SKM-1 (cell line): ENCODE results near the gene SFT2D2.

Experiments used
- DNase-seq: peaks from one replicate; lab custom pipeline; 2025; ENCODE audit not compliant: unreplicated experiment; lab: John Stamatoyannopoulos, UW

Gene SFT2D2

DNA sequence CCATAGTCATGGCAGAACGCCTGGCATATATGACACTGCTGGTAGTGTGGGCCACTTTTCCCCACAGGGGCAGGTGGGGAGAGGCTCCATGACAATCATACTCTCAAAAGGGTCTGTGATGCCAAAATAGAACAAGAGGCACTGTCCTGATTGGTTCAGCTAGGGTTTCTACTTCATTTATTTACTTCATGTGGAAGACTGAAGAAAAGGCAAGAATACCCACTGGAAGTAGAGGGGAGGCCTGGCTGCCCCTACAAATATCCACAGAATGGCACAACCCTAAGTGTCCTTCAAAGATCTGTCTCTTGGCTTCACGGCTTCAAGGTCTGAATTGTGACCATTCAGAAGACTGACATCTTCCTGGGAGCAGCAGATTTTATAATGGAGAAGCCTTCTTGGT is 4.5 kb upstream of the SFT2D2 start:
- DNase-seq = no peak

DNA sequence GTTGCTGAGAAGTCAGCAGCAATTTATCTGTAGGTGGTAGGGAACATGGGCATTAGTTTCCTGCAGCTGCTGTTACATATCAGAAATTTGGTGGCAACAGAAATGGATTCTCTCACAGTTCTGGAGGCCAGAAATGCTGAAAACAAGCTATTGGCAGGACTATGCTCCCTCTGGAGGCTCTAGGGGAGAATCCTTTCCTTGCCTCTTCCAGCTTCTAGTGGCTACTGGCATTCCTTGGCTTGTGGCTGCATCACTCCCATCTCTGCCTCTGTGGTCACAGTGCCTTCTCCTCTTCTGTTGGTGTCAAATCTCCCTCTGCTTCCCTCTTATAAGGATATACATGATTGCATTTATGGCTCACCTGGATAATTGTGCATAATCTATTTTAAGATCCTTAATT is 2.5 kb upstream of the SFT2D2 start:
- no peak for DNase-seq

DNA sequence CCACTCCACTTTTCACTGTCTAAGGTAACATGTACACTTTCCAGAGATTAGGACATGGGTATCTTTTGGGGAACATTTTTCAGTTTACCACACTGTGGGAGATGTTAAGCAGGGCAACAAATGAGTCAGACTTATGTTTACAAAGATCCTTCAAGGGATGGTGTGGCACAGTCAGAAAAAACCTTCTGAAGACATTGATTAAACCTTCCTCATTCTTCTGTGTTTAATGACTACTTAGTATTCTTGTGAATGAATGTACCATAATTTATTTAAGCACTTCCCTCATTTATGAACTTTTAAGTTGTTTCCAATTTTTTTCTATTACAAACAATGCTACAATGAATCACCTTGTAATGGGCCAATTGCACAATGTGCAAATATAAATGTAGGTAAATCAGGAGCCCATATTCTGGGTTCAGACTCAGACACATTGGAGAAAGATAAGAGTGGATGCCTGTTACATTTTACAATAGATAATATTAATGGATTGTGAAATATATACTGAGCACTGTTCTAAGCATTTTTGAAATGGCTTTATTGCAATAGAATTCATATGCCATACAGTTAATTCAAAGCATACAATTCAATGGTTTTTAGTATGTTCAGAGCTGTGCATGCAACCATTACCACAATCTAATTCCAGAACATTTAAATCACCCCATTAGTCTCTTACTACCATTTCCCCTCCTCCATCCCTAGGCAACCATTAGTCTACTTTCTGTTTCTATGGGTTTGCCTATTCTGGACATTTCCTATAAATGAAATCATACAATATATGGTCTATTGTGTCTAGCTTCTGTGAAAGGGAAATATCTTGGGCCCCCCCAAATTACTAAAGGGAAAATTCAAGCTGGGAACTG is 1.9 kb upstream of the SFT2D2 start:
- DNase-seq = no peak

DNA sequence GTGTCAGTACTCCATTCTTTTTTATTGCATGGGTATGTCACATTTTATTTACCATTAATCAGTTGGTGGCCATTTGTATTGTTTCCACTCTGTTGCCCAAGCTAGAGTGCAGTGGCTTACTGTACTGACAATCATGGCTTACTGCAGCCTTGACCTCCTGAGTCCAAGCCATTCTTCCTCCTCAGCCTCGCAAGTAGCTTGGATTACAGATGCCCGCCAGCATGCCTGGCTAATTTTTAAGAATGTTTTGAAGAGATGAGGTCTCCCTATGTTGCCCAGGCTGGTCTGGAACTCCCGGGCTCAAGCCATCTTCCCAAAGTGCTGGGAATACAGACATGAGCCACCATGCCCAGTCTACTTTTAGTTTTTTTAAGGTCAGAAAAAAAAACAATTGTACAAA is 813 bp upstream of the SFT2D2 start:
- DNase-seq = no peak

DNA sequence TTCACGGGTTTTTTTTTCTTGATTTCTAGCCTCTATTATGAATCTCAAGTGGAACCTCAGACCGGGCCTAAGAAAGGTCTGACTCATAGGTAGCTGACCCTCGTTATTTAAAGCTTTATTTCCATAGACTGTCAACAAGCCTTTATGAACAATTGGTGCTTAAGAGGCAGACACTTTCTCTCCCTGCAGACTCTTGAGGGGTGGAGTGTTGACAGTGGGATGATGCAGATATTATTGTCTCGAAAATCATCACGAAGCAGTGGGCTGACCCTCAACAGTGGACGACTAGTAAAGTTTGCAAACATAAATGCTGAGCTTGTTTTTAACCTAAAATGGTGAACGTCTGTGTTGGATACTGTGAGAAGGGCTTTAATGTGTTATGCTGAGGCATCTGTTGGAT is 1.8 kb downstream of the SFT2D2 start:
- no peak for DNase-seq

DNA sequence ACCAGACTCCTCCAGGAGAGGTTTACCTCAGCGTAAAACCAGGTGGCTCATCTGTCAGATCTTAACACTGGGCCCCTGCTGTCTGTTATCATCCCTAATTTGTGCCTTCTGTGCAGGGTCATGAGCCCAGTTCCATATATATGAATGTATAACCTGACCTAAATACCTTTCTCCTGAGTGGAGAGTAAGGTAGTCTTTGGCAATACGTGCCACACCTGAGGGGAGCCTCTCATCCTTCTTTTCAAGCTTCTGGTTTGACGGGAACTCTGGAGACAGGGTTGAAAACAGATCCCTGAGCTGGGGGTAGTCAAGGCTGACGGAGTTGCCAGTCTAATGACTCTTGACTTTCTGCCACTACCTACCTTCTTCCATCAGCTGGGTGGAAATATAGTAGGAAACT is 4.1 kb downstream of the SFT2D2 start:
- DNase-seq = no peak

DNA sequence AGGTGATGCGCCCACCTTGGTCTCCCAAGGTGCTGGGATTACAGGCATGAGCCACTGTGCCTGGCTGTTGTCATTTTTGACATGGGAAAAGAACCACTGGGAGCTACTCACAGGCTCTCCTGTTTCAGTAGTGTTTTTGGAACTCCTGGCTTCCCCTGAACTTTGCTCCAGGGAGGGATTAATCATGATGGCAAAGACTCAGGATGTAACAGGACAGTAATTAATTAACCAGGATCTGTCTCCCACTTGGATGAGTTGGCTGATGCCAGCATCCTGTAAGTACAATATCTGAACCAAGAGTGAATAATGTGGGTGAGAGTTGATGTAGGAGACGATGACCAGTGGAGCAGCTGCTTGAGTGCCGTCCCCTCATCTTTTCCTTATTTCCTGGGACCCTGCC is 4.9 kb downstream of the SFT2D2 start:
- no peak for DNase-seq

DNA sequence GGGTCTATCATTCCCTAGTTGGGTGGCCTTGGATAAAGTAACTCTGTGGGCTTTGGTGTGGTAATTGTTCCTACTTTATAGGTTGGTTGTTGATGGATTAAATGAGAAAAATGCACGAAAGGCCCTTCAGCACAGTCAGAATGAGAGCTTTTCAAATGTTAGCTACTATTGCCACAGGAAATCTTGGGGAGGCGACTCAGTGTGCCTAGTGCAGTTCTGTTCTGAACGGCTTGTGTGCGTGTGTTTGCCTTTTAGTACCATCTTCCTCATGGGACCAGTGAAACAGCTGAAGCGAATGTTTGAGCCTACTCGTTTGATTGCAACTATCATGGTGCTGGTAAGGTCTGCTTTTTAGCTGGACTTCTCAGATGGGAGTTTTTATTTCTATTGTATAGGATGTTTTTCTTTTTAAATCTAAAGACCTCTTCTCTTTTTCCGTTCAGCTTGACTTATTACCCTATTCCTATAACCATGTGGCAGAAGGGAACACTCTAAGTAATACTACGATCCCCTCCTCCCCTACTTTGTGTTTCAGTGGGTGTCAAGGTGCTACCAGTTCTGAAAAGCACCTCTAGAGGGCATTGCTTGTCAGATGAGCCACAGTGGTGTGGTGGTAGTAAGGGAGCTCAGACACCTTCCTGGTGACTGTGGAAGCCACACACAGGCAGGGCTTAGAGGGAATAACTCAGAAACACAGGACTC is 9.2 kb downstream of the SFT2D2 start:
- DNase-seq = peak; percentile 84

DNA sequence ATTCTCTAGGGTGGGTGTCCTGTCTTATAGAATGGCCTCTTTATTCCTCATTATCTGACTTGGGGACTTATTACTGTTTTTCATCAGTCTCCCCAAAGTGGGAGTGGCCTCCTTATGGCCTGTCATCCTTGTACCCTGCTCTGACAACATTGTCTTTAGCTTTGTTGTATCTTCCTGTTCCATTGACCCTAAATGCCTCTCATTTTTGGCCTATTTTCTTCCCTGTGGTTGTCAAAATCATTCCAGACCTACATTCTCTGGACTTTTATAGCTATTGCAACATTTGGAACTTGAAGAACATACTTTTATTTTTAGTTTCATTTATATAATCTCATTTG is 9.7 kb downstream of the SFT2D2 start:
- DNase-seq = no peak

DNA sequence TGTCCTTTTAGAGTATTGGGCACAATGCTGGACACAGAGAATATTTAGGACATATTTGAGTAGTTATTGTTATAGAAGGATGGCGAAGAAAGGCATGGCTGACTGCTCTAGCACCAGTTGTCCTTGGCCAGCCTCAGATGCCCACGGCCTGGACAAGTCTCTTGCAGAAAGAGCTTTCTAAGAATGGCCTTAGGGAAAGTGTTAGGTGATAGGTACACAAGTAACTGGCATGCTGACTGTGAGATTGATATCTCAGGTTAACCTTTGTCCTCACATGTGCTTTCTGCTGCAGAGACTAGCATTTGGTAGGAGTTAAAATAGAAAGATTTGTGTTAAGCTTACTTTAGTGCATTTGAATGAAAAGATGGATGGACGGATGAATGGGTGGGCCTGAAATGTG is 10.1 kb downstream of the SFT2D2 start:
- no peak for DNase-seq

DNA sequence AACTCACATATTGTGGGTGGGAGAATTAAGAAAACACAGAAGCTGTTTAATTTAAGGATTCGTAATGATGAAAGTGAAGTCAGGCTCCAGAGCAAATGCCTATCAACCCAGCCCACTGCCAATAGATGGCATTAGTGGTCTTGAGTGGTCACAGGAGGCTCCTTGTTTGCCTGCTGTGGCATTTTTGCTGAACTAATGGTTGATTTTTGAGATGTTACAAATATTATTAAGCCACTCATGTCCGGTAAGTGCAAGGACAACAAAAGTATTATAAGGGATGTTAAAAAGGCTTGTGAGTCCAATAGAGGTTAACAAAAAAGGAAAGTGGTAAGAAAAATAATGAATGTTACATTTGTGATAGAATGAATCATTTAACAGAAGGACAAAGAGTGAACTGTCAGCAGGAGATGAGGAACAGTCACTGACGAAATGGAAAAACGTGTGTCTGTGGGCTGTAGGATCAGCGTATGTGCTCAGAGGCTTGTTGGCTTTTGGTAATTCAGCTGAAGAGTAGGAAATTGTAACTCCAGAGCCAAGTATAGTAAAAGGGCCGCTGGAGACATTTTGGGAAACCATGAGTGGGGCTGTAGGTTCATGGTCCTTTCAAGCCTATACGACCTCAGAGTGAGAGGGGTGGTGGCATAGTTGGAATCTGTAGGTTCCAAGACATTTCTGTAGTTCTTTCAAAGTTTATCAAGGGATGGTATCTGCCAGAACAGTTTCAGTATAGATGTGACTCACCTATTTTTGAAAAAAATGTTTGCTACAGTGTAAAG is 11.2 kb downstream of the SFT2D2 start:
- DNase-seq = no peak

DNA sequence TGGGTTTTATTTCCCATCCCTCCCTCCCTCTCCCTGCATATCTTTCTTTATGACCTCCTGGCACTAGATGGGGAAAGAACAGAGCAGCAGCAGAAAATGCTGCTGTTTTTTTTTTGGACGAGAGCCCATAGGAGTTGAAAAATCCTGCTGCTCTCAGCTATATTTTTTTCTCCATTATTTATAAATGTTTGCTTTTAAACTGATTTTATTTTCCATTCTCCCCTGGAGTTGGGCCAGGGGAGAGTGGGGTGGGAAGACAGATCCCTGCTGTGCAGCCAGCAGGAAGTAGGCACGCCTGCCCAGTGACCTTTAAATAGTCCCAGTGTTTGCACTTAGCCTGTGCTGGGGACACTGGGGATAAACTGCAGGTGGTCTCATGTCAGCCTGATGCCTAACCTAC is 17.4 kb downstream of the SFT2D2 start:
- DNase-seq = no peak

DNA sequence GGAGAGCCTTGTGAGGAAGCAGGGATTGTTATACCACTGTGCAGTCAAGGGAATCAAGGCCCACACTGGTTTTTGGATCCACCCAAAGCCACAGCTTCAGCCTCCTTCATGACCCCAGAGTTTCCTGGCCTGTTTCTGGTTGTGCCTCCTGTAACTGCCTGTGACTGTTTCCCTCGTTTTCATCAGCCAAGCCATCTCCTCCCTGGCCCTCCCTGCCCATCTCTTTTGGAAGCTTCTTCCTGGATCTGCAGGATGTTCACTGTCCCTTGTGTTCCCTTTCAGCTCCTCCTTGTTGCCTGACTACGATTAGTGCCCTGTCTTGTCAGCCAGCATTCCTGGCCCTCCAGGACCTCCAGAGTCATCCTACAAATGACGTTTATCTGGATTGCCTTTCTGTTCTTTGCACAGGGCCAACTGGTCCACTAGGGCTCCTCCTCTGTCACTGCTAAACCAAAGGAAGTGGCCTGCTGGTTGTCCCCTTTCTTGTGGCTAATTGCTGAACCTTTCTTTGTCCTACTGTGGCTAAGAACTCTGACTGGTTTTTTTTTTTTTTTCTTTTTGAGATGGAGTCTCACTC is 17.9 kb downstream of the SFT2D2 start:
- DNase-seq = no peak

DNA sequence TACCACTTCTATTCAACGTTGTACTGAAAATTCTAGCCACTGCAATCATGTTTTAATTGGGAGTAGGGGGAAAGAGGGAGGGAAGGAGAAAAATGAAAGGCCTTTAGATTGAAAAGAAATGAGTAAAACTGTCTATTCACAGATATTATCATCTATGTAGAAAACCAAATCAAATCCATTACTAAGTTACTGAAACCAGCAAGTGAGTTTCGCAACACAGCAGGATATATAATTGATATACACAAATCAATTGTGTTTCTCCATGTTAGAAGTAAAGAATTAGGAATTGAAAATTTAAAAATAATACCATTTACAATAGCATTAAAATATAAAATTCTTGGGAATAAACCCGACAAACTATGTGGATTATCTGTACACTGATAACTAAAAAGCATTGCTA is 19.2 kb downstream of the SFT2D2 start:
- no peak for DNase-seq

DNA sequence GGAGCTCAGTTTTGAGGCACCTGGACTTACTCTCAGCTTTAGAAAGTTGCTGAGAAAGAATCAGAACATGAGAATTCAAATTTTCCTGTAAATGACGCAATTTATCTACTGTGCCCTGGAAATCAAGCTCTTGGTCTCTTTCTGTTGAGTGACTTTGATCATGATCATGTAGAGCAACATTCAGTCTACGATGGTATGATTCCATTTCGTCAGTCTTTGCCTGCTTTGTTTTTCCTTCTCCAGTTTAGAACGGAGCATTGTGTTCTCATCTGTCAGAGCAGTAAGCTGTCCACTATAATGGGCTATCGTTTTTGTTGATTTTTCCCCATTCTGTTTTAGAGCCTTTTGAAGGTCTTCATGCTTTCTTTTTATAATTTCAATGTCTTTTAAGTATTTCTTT is 20.7 kb downstream of the SFT2D2 start:
- DNase-seq = no peak

DNA sequence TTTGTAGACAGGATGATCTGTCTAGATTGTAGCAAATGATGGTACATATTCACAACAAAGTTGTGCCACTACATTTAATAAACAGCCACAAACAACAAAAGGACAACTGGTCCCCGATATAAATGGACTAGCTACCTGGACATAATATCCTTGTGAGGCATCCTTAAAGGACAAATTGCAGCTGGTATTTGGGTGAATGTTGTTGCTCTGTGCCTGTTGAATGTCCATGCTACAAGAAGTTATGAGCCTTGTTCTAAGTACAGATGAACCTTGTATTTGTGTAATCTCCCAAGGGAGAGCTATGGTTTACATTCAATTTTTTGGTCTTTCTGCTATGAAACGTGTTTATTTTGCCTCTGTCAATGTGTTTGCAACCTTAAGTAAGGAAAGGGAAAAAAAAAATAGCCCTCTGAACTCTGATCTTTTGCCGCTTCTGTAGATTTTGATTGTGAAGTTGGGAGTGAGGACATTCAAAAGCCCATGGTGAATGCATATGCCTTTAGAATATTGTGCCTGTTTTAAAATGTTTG is 26.5 kb downstream of the SFT2D2 start:
- DNase-seq = no peak

DNA sequence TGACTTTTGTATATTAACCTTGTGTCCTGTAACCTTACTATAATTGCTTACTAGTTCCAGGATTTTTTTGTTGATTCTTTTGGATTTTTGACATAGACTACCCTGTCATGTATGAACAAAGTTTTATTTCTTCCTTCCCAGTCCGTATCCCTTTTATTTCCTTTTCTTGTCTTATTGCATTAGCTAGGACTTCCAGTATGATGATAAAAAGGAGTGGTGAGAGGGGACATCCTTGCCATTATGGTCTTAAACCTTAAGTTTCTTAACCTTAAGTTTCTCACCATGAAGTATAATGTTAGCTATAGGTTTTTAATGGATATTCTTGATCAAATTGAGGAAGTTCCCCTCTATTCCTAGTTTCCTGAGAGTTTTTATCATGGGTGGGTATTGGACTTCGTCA is 30.4 kb downstream of the SFT2D2 start:
- DNase-seq = no peak

DNA sequence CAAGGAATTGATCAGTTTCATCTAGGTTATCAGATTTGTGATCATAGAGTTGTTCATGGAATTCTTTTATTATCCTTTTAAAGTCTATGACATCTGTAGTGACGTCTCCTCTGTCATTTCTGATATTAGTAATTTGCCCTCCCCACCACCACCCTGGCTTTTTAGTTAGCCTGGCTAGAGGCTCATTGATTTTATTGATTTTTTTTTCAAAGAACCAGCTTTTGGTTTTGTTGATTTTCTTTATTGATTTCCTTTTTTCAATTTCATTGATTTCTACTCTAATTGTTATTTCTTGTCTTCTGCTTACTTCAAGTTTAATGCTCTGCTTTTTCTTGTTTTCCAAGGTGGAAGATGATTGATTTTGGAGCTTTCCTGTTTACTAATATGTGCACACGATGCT is 31.6 kb downstream of the SFT2D2 start:
- no peak for DNase-seq

DNA sequence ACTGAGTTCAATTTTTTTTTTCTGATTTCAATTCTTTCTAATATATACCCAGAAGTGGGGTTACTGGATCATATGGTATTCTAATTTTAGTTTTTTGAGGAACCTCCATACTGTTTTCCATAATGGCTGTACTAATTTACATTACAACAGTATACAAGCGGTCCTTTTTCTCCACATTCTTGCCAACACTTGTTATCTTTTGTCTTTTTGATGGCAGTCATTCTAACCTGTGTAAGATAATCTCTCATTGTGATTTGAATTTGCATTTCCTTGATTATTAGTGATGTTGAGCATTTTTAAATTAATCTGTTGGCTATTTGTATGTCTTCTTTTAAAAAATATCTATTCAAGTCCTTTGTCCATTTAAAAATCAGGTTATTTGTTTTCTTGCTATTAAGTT is 33.8 kb downstream of the SFT2D2 start:
- no peak for DNase-seq

DNA sequence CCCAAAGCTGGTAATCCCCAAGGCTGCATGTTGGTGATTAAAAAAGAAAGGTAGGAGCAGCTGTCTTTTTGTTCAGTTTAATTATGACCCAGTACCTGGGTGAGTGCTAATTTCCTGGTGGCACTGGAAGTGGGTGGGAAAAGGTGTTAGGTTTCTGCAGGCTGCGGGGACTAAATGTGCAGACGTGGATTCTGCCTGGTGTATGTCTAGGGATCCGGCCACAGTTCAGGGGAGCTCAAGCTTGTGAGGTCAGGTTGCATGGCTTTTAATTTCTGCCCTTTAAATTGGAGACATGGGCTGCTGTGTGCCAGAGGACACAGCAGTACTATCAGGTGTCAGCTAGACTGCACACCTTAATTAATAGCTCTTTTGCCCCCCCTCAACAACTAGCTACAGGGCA is 34.6 kb downstream of the SFT2D2 start:
- DNase-seq = no peak

DNA sequence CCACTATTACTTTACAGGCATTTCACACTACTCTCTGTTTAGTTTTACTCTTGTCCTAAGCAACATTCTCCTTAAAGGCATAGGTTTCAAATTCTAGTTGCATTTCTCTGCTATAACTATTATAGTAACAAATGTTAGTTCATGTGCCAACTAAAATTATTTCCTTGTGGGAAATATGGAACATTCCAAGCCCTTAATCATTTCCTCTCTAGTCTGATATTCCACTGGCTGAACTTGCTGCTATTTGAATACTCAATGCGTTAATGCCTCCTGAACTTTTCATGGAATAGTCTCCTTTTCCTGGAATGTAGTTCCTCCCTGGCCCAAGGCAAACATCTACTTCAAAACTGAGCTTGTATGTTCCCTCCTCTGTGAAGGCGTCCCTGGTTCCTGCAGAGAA is 35.6 kb downstream of the SFT2D2 start:
- DNase-seq = no peak
